Amniotic epithelial cell (primary cell): Measurements from ENCODE around the gene LMBR1.
"Not testable (repeated sequence)": the region's sequence is repeated elsewhere in the genome, so short reads cannot be mapped to it uniquely, and the experiment has no call there.

Source experiments
- DNase-seq: peaks from one replicate; pipeline ENCODE4 v3.0.0-alpha.2; 2010; ENCODE audit warnings: low read depth

Gene LMBR1

DNA sequence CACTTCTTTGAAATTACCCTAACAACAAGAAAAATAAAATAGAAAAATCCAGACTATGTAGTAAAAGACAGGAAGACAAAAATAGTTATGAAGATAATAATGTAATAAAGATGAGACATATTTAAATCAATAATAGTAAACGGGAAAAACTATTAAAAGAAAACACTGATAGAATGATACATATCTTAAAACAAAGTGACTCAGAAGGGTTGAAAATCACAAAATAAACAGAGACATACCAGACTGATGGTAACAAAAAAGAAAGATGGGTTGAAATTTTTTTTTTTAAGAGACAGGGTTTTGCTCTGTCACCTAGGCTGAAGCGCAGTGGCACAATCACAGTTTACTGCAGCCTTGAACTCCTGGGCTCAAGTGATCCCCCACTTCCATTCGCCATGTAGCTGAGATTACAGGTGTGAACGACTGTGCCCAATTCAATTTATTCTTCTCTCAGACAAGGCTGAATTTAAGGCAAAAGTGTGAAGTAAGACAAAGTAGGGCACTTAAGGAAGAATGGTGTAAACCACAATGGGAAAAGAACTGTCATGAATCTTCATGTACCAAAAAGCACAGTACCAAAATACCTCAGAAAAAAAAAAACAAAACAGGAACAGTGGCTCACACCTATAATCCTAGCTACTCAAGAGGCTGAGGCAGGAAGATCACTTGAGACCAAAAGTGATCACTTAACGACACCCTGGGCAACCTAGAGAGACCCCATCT is 47.4 kb downstream of the LMBR1 start:
- no peak for DNase-seq

- DNase-seq = not testable (repeated sequence)
Measured at GRCh38 chr7:156843582-156843981, 49.4 kb downstream of the LMBR1 start.

- no peak for DNase-seq
Measured at GRCh38 chr7:156843157-156843556, 49.8 kb downstream of the LMBR1 start.

DNA sequence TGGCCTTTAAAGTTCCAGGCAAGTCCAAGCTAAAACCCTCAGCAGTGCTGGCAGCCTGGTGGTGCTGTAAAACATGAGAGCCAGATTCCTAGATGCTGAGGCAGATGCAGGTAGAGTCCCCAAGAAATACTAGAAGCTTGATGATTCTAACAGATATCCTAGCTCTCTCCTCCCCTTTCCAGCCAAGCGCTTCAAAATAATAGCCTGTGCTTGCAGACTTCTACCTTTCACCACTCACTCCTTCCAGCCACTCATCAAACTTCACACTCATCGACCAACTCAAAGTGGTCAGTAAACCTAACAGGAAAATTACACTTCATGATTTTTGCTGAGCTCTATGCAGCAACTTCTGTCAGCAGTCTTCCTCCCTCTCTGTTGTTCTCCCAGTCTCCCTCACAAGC is 50.2 kb downstream of the LMBR1 start:
- peak; percentile 8 for DNase-seq

GRCh38 chr7:156842317-156842716 is 50.7 kb downstream of the LMBR1 start:
- peak; percentile 24 for DNase-seq

DNA sequence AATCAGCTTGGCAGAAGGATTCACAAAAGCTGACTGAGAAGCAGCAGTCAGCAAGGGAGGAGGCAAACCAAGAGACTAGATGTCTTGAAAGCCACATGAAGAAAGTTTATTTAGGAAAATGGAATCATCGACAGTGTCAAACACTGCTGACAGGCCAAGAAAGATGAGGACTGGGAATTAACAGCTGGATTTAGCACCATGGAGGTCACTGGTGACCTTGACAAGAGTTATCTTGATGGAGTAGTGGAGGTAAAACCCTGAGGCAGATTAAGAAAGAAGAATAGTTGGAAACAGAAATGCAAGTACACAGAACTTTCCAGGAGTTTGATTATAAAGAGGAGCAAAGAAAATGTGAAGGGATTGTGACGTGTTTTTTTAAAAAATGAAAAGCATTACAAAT is 51.5 kb downstream of the LMBR1 start:
- DNase-seq = no peak

GRCh38 chr7:156840134-156840533 is 52.8 kb downstream of the LMBR1 start:
- no peak for DNase-seq

DNA sequence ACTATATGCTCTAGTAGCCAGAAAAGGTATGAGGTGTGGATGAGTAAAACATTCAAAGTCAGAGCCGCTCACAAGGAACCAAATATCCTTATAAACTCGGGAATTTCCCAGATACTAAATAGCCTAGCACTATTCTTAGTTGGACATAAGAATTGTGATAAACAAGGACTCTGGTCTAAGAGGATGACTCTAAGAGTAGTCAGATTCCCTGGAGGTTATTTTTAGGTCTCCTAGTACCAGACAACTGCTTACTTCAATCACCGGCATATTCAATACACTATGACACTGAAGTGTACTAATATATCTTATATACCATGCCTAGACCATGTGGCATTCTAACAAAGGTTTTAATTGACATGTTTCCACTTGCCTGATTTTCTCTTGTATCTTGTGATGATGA is 56.5 kb downstream of the LMBR1 start:
- no peak for DNase-seq

GRCh38 chr7:156834462-156834861 is 58.5 kb downstream of the LMBR1 start:
- no peak for DNase-seq

DNA sequence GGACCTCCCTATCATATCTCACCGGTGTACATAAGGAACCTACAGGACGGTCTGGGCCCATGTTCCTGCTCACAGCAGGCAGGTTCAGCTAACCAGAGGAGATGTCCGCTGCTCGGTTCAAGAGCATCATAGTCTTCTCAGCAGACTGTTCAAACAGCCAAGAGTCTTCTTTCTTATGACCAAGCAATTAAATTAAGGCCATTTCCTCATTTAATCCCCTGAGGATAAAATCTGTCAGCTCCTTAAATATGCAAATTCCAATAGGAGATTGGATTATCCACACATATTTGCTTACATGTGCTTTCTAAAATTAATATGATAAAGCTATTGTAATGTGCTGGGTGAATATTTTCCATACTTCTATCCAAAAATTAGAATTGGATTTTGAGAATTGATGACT is 59.7 kb downstream of the LMBR1 start:
- no peak for DNase-seq

DNA sequence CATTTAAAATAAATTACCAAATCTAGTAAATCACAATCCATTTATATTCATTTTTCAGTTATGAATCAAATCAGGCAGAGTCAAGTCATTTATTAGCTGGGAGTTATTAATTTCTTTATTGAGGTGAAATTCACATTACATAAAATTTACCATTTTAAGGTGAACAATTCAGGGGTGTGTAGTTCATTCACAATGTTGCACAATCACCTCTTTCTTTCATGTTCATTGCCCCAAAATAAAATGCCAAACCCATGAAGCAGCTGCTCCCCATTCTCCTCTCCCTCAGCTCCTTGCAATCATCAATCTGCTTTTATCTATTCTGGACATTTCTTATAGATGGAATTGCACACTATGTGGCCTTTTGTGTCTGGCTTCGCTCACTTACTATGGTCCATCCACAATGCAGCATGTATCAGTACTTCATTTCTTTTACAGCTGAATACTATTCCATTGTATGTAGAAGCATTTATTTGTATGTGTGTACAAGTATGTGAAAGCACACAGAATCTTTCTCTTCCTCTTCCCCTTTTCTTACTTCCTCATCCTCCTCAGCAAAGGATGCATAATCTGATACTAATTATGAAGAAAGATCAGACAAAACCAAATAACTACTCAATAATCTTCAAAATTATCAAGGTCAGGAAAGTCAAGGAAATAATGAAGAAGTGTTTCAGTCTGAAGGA is 60.6 kb downstream of the LMBR1 start:
- no peak for DNase-seq

DNA sequence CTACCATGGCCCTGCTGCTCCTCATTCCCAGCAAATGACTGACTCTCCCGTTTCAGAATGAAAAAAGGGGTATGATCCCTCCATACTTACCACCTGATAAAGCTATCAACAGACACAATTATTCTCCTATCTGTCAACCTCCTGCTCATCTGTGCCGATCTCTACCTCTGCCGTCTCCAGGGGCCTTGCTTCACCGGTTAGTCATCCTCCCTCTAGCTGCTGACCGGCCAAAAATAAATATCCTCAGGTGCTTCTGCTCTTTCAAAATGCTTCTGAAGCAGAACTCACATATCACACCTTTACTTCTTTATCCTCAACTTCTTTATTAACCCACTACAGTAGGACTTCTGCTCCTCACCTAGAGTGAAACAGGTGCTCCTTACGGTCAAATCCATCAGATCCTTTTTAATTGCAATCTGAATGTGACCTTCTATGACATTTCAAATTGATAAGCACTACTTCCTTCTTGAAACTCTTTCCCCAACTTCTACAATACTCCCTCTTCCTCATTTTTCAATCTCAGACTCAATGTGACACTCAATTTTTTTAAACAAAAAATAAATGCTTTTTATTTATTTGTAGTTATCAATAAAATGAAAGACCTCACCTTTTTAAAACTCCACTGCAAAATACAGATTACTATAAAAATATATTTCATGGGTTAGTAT is 63.2 kb downstream of the LMBR1 start:
- no peak for DNase-seq

- DNase-seq = peak; percentile 25
Measured at GRCh38 chr7:156827587-156828203, 65.3 kb downstream of the LMBR1 start.

GRCh38 chr7:156823435-156823834 is 69.5 kb downstream of the LMBR1 start:
- DNase-seq = peak; percentile 69

DNA sequence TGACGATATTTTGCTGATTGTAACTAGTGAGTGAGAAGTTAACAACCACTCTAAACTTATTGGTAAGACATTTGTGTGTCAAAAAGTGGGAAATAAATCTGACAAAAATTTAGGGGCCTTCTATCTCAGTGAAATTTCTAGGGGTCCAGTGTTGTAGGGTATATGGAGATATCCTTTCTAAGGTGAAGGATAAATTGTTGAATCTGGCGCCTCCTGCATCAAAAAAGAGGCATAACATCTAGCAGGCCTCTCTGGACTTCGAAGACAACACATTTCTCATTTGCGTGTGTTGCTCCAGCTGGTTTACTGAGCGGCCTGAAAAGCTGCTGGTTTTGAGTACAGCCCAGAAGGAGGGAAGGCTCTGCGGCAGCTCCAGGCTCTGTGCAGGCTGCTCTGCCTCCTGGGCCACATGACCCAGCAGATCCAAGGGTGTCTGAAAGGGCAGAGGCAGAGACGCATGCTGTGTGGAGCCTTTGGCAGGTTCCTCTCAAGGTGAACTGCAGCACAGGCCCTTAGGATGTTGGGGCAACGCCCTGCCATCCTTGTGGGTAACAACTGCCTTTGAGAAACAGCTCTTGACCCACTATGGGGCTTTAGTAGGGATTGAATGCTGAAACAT is 72.4 kb downstream of the LMBR1 start:
- DNase-seq = no peak

- DNase-seq = no peak
Measured at GRCh38 chr7:156819733-156820295, 73.2 kb downstream of the LMBR1 start.

GRCh38 chr7:156818133-156818532 is 74.8 kb downstream of the LMBR1 start:
- no peak for DNase-seq

- peak; percentile 29 for DNase-seq
Measured at GRCh38 chr7:156816943-156817572, 75.9 kb downstream of the LMBR1 start.

GRCh38 chr7:156811706-156812105 is 81.3 kb downstream of the LMBR1 start:
- DNase-seq = no peak

DNA sequence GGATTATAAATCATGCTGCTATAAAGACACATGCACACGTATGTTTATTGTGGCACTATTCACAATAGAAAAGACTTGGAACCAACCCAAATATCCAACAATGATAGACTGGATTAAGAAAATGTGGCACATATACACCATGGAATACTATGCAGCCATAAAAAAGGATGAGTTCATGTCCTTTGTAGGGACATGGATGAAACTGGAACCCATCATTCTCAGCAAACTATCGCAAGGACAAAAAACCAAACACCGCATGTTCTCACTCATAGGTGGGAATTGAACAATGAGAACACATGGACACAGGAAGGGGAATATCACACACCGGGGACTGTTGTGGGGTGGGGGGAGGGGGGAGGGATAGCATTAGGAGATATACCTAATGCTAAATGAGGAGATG is 89.3 kb downstream of the LMBR1 start:
- DNase-seq = not testable (repeated sequence)

- DNase-seq = no peak
Measured at GRCh38 chr7:156802214-156802613, 90.8 kb downstream of the LMBR1 start.
